K562 (cell line): ENCODE measurements around the gene C3. TPM values are rescaled to one million over a fixed set of nuclear protein-coding genes. Genes with fewer than 3 reads are reported as not detected.

Source experiments
- ATAC-seq: fragments of 200-7000 bp; cut with Tn5 transposase; 3 replicates; pipeline ENCODE4 v1.9.1; 2020; ENCODE audit warnings: moderate library complexity
- BruUV-seq: library from RNA; stranded (reverse); fragments of 400-500 nt; replicated peaks from 2 replicates; lab custom pipeline; 2021; lab: Mats Ljungman, UMichigan
- CTCF ChIA-PET: fragments of 300-600 bp; formaldehyde crosslinking; extraction: SDS; loops from one replicate; lab custom pipeline; 2021; ENCODE audit warnings: low intra/inter-chr PET ratio; lab: Yijun Ruan, JAX
- POLR2A ChIA-PET: fragments of 300-600, 350-650 bp; sonication (Branson Sonifier 250); formaldehyde crosslinking; extraction: SDS; loops from one replicate; lab custom pipeline; 2021; ENCODE audit warnings: antibody characterized with exemption, inconsistent platforms; lab: Yijun Ruan, JAX
- DNase-seq, 4 experiments: peaks; one replicate each; pipeline versions ENCODE4 v3.0.0 to v3.0.0-alpha.2; 2011 to 2018; ENCODE audit warnings: low spot score in 3 of 4, mixed read lengths in 3 of 4; ENCODE audit errors: extremely low read depth in 1 of 4
- FAIRE-seq: peaks from 2 replicates; lab custom pipeline; 2011; peaks lifted over from hg19 to GRCh38; lab: Jason Lieb, UNC
- H2AFZ ChIP-seq: 2 replicates; pipeline ENCODE4 v1.6.0; 2011; ENCODE audit warnings: low read depth, low read length, control low read depth, inconsistent platforms
- H3K27ac ChIP-seq: fragments of 200-600 bp; 3 replicates; pipeline ENCODE4 v1.8.0; 2011; ENCODE audit warnings: low read depth, mild to moderate bottlenecking, control low read depth, inconsistent platforms, low read length, moderate library complexity, mixed read lengths; ENCODE audit errors: extremely low read depth
- H3K27me3 ChIP-seq, 2 experiments: fragments of 300-600 bp in 1 of 2; 2 replicates in 1 of 2; 3 replicates in 1 of 2; pipeline versions ENCODE4 v1.6.0 to v1.8.0; 2011; ENCODE audit warnings: inconsistent platforms in 2 of 2, low read length in 2 of 2, mild to moderate bottlenecking in 1 of 2, mixed read lengths in 1 of 2, moderate library complexity in 1 of 2; ENCODE audit not compliant: control insufficient read depth in 2 of 2, insufficient read depth in 2 of 2
- H3K36me3 ChIP-seq: fragments of 300-600 bp; 3 replicates; pipeline ENCODE4 v1.8.0; 2011; ENCODE audit warnings: mild to moderate bottlenecking, low read length, inconsistent platforms; ENCODE audit not compliant: control insufficient read depth, insufficient read depth
- H3K4me1 ChIP-seq, 2 experiments: fragments of 200-600 bp in 1 of 2; replicated peaks in 1 of 2; 2 replicates in 1 of 2; 3 replicates in 1 of 2; pipeline versions ENCODE4 v1.5.1 to v1.8.0; 2011; ENCODE audit warnings: inconsistent platforms in 2 of 2, low read length in 2 of 2, mild to moderate bottlenecking in 1 of 2, mixed read lengths in 1 of 2, moderate library complexity in 1 of 2; ENCODE audit not compliant: control insufficient read depth in 2 of 2, insufficient read depth in 2 of 2
- H3K4me2 ChIP-seq: 2 replicates; pipeline ENCODE4 v1.6.1; 2011; ENCODE audit warnings: low read length, control low read depth, inconsistent platforms, mixed read lengths; ENCODE audit not compliant: insufficient read depth
- H3K4me3 ChIP-seq: fragments of 200-600 bp; sonication (generic), shearing (Covaris generic); 2 replicates; pipeline ENCODE4 v1.5.1; 2016; ENCODE audit warnings: control low read depth, inconsistent platforms
- H3K79me2 ChIP-seq: fragments of 200-600 bp; 3 replicates; pipeline ENCODE4 v1.8.0; 2011; ENCODE audit warnings: low read length, inconsistent platforms; ENCODE audit not compliant: control insufficient read depth, insufficient read depth
- H3K9ac ChIP-seq, 2 experiments: 2 replicates each; pipeline versions ENCODE4 v1.6.0 to v1.6.1; 2011; ENCODE audit warnings: low read depth in 2 of 2, low read length in 2 of 2, control low read depth in 1 of 2, inconsistent platforms in 1 of 2, mild to moderate bottlenecking in 1 of 2, mixed read lengths in 1 of 2; ENCODE audit not compliant: insufficient read depth in 1 of 2
- H3K9me1 ChIP-seq: one replicate; pipeline ENCODE4 v1.6.0; 2011; ENCODE audit warnings: inconsistent platforms, mild to moderate bottlenecking, low read length, moderate library complexity; ENCODE audit not compliant: control insufficient read depth, insufficient read depth
- H3K9me3 ChIP-seq: replicated peaks from 2 replicates; pipeline ENCODE4 v1.5.1; 2011; ENCODE audit warnings: low read depth, low read length, inconsistent platforms; ENCODE audit not compliant: control insufficient read depth, insufficient read depth
- H4K20me1 ChIP-seq: replicated peaks from 2 replicates; pipeline ENCODE4 v1.6.1; 2011; ENCODE audit warnings: low read length, inconsistent platforms, mixed read lengths; ENCODE audit not compliant: control insufficient read depth, insufficient read depth
- ATF1 ChIP-seq, 2 experiments: fragments of 450-650 bp in 1 of 2; IDR thresholded peaks; 2 replicates each; pipeline ENCODE4 v1.6.1; 2016; ENCODE audit warnings: missing compliant biosample characterization in 1 of 2, missing genetic modification characterization in 1 of 2
- ATF6 ChIP-seq: sonication (generic); formaldehyde crosslinking; IDR thresholded peaks from 2 replicates; pipeline ENCODE4 v1.4.0; 2020; ENCODE audit warnings: mild to moderate bottlenecking, missing genetic modification reagents
- DMBX1 ChIP-seq: fragments of 250-450 bp; sonication (Bioruptor Pico); IDR thresholded peaks from 2 replicates; pipeline ENCODE4 v1.8.0; 2022; ENCODE audit warnings: inconsistent platforms, mild to moderate bottlenecking, moderate library complexity, borderline replicate concordance
- E2F8 ChIP-seq: fragments of 450-650 bp; IDR thresholded peaks from 2 replicates; pipeline ENCODE4 v1.7.1; 2018; ENCODE audit warnings: mild to moderate bottlenecking, low read depth; ENCODE audit not compliant: partially characterized antibody
- HNRNPUL1 ChIP-seq: fragments of 200-400 bp; formaldehyde crosslinking; IDR thresholded peaks from 2 replicates; pipeline ENCODE4 v1.6.1; 2017; ENCODE audit warnings: low read length
- NFIC ChIP-seq: fragments of 450-650 bp; IDR thresholded peaks from 2 replicates; pipeline ENCODE4 v1.6.1; 2017; ENCODE audit warnings: mild to moderate bottlenecking, inconsistent platforms
- NFIX ChIP-seq: fragments of 250-450 bp; sonication (Bioruptor Pico); IDR thresholded peaks from 2 replicates; pipeline ENCODE4 v1.4.0; 2020; ENCODE audit warnings: low read depth, mild to moderate bottlenecking, moderate library complexity
- NFRKB ChIP-seq: fragments of 450-650 bp; IDR thresholded peaks from 2 replicates; pipeline ENCODE4 v1.6.1; 2016; ENCODE audit warnings: low read depth
- NR2C2 ChIP-seq, 2 experiments: fragments of 200-800 bp in 1 of 2; sonication (Bioruptor generic) in 1 of 2; sonication (generic) in 1 of 2; formaldehyde crosslinking in 1 of 2; IDR thresholded peaks; 2 replicates each; pipeline versions ENCODE4 v1.6.1 to v1.8.0; 2016 to 2022; ENCODE audit warnings: mild to moderate bottlenecking in 1 of 2, missing compliant biosample characterization in 1 of 2, missing genetic modification characterization in 1 of 2, missing genetic modification reagents in 1 of 2
- PHF21A ChIP-seq: fragments of 450-650 bp; IDR thresholded peaks from 2 replicates; pipeline ENCODE4 v1.6.1; 2017; ENCODE audit warnings: low read depth, borderline replicate concordance
- POLR2H ChIP-seq: IDR thresholded peaks from 2 replicates; pipeline ENCODE4 v1.6.1; 2016; ENCODE audit warnings: missing genetic modification characterization, low read depth, mild to moderate bottlenecking, control low read depth, missing compliant biosample characterization, moderate library complexity
- SMAD2 ChIP-seq: fragments of 150-350 bp; IDR thresholded peaks from 2 replicates; pipeline ENCODE4 v1.6.1; 2014; ENCODE audit warnings: low read depth, mild to moderate bottlenecking, low read length
- THRB ChIP-seq: fragments of 450-650 bp; formaldehyde crosslinking; conservative IDR thresholded peaks from 2 replicates; pipeline ENCODE4 v1.4.0; 2022; ENCODE audit warnings: mild to moderate bottlenecking, missing genetic modification characterization
- XRCC3 ChIP-seq: fragments of 450-650 bp; IDR thresholded peaks from 2 replicates; pipeline ENCODE4 v1.6.1; 2017; ENCODE audit warnings: mild to moderate bottlenecking, moderate library complexity
- ZNF507 ChIP-seq: conservative IDR thresholded peaks from 2 replicates; pipeline ENCODE4 v1.6.1; 2017; ENCODE audit warnings: missing genetic modification characterization, missing compliant biosample characterization
- ZNF764 ChIP-seq: fragments of 250-450 bp; sonication (Bioruptor Pico); IDR thresholded peaks from 2 replicates; pipeline ENCODE4 v1.4.0; 2020; ENCODE audit warnings: low read depth, mild to moderate bottlenecking, moderate library complexity
- ZNF79 ChIP-seq: fragments of 250-450 bp; sonication (Bioruptor Pico); IDR thresholded peaks from 2 replicates; pipeline ENCODE4 v1.4.0; 2020; ENCODE audit warnings: low read depth, mild to moderate bottlenecking, moderate library complexity
- WGBS: fragments of 100-300 bp; shearing (Covaris generic); methylation state at CpG from one replicate; pipeline ENCODE4 v1.1.6; 2016; ENCODE audit warnings: low coverage, mixed read lengths; ENCODE audit not compliant: insufficient coverage; ENCODE audit errors: missing lambda C conversion rate; 5-methylcytosine and 5-hydroxymethylcytosine counted together
- in situ Hi-C: fragments of 300-500 bp; cut with MboI; formaldehyde crosslinking; loops from 4 replicates; pipeline ENCODE4 v1.15.0; 2018; ENCODE audit warnings: inconsistent platforms, mixed read lengths
- intact Hi-C: fragments of 100-400 bp; cut with micrococcal nuclease; formaldehyde crosslinking; loops from 2 replicates; pipeline ENCODE4 v1.14.2; 2022
- polyA plus RNA-seq, 8 experiments: library from polyadenylated mRNA; depleted of rRNA in 4 of 8; stranded (reverse) in 5 of 8; unstranded in 3 of 8; fragments of >200 nt; fragmentation: Nextera tagmentation in 2 of 8; fragmentation: Illumina TruSeq in 1 of 8; extraction: Ambion mirVana in 2 of 8; extraction: Trizol in 1 of 8; gene quantifications; 2 replicates each; pipeline versions ENCODE4 v1.2.1 to v1.2.3, GENCODE V29; 2011 to 2014; ENCODE audit warnings: inconsistent platforms in 1 of 8, missing spikeins in 1 of 8
- total RNA-seq, 7 experiments: library from RNA; depleted of rRNA in 6 of 7; stranded (reverse); fragments of >200 nt in 6 of 7; fragmentation: Illumina TruSeq in 2 of 7; extraction: Trizol in 2 of 7; gene quantifications; 2 replicates each; pipeline versions ENCODE4 v1.2.1 to v1.2.3, GENCODE V29; 2011 to 2021; ENCODE audit warnings: low replicate concordance in 1 of 7

The C3 gene
- total and polyA plus RNA-seq, 9 of the 15 experiments (the other 6 are each of a cell fraction or from before 2014, with no cell fraction given), result 0.59 to 10.6 (median 2.2) TPM

GRCh38 chr19:6719540-6719861 is 949 bp downstream of the C3 start:
- H3K9me3 ChIP-seq, result no peaks in the 10 kb centered on the region
- BruUV-seq, result no TSS peak
- no peaks in the 10 kb centered on the region for H4K20me1 ChIP-seq
- no peak overlapping the region for H3K27ac ChIP-seq
- 39% methylated on average over 6 of the region's 6 CpGs for WGBS
- H3K4me3 ChIP-seq, result no peak overlapping the region
- POLR2A ChIA-PET, result no interaction called here
- no peak for ATAC-seq
- no peak for DNase-seq
- peak overlapping the region in 1 of 2 experiments; percentile 78; a peak in 3 of 4 replicates for H3K9ac ChIP-seq
- no peaks in the 10 kb centered on the region for H3K9me1 ChIP-seq
- peaks cover 38 to 39% of the 10 kb centered on the region in 2 experiments for H3K4me1 ChIP-seq
- peak overlapping the region; percentile 96 for H2AFZ ChIP-seq
- intact Hi-C loops (loop anchor here (2.0 kb wide), 1 partner anchor 17 kb away; the partner anchor contains the start of gene GPR108), in situ Hi-C loops (no loop called here)
- H3K36me3 ChIP-seq, result no peaks in the 10 kb centered on the region
- no peaks in the 10 kb centered on the region for H3K27me3 ChIP-seq
- FAIRE-seq, result no peak
- CTCF ChIA-PET, result no interaction called here
- peak overlapping the region; percentile 83; the same call in 1 of the 2 replicates for H3K4me2 ChIP-seq
- H3K79me2 ChIP-seq, result no peaks in the 10 kb centered on the region
- TF ChIP-seq ZNF764 (CRISPR knock-in tag) (no peak), POLR2H (tag) (no peak), NFRKB (no peak), ATF6 (CRISPR knock-in tag) (no peak), NFIX (CRISPR knock-in tag) (no peak), THRB (CRISPR knock-in tag) (no peak), HNRNPUL1 (no peak), NFIC (no peak), ZNF79 (no peak), ZNF507 (tag) (no peak), E2F8 (no peak), DMBX1 (CRISPR knock-in tag) (no peak), XRCC3 (no peak), NR2C2 (CRISPR knock-in tag; IDR thresholded peaks at IDR 0.05) (no peak), NR2C2 (tag; IDR thresholded peaks at IDR 0.05) (no peak), PHF21A (no peak), SMAD2 (no peak), ATF1 (CRISPR knock-in tag; IDR thresholded peaks at IDR 0.05) (no peak), ATF1 (tag; IDR thresholded peaks at IDR 0.05) (no peak)
